HCT116 (cell line): ENCODE measurements around the gene SPON2. TPM values are rescaled to one million over a fixed set of nuclear protein-coding genes. Genes with fewer than 3 reads are reported as not detected.

Experiments
- ATAC-seq: fragments of 200-7000 bp; cut with Tn5 transposase; 2 replicates; pipeline ENCODE4 v1.9.1; 2020; ENCODE audit warnings: mild to moderate bottlenecking, moderate library complexity
- BruUV-seq: library from RNA; stranded (reverse); fragments of 400-500 nt; replicated peaks from 2 replicates; lab custom pipeline; 2021; lab: Mats Ljungman, UMichigan
- CTCF ChIA-PET: fragments of 300-600 bp; sonication (Branson Sonifier 250); formaldehyde crosslinking; loops from one replicate; lab custom pipeline; 2021; ENCODE audit warnings: antibody characterized with exemption; lab: Charles Lee
- POLR2A ChIA-PET: fragments of 300-600, 350-600 bp; sonication (Branson Sonifier 250); formaldehyde crosslinking; loops from one replicate; lab custom pipeline; 2021; ENCODE audit warnings: antibody characterized with exemption; lab: Charles Lee
- RAD21 ChIA-PET, 2 experiments: fragments of 300-600 bp; sonication (Branson Sonifier 250); formaldehyde crosslinking; loops; one replicate each; lab custom pipeline; 2023; ENCODE audit warnings: low total read pairs in 2 of 2; ENCODE audit not compliant: uncharacterized antibody in 2 of 2, unreplicated experiment in 2 of 2, low non-redundant PET in 1 of 2; lab: Charles Lee
- DNase-seq: peaks from one replicate; pipeline ENCODE4 v3.0.0-alpha.2; 2010; ENCODE audit warnings: low read depth, low spot score
- H2AFZ ChIP-seq: fragments of 200-600 bp; shearing (Covaris generic), sonication (generic); 2 replicates; pipeline ENCODE4 v1.6.1; 2017; ENCODE audit warnings: low read depth, mixed run types, mixed read lengths, antibody characterized with exemption, low read length; ENCODE audit not compliant: poor library complexity, severe bottlenecking
- H3K27ac ChIP-seq: 2 replicates; pipeline ENCODE4 v1.5.1; 2012; ENCODE audit warnings: low read depth, low read length
- H3K27me3 ChIP-seq: fragments of 200-600 bp; sonication (generic); 2 replicates; pipeline ENCODE4 v1.6.1; 2016; ENCODE audit warnings: mixed run types, low read length, mixed read lengths; ENCODE audit not compliant: insufficient read depth
- H3K36me3 ChIP-seq, 2 experiments: fragments of 200-500 bp in 1 of 2; fragments of 200-600 bp in 1 of 2; sonication (Bioruptor generic) in 1 of 2; sonication (generic) in 1 of 2; 2 replicates each; pipeline versions ENCODE4 v1.5.1 to v1.6.1; 2014 to 2016; ENCODE audit warnings: low read length in 2 of 2, inconsistent platforms in 1 of 2, mixed read lengths in 1 of 2, mixed run types in 1 of 2; ENCODE audit not compliant: insufficient read depth in 2 of 2, control insufficient read depth in 1 of 2
- H3K4me1 ChIP-seq, 2 experiments: fragments of 200-600 bp in 1 of 2; sonication (generic) in 1 of 2; 2 replicates each; pipeline versions ENCODE4 v1.5.1 to v1.6.1; 2012 to 2017; ENCODE audit warnings: low read length in 2 of 2, inconsistent platforms in 1 of 2, mild to moderate bottlenecking in 1 of 2, mixed read lengths in 1 of 2, mixed run types in 1 of 2, moderate library complexity in 1 of 2; ENCODE audit not compliant: insufficient read depth in 2 of 2, control insufficient read depth in 1 of 2
- H3K4me2 ChIP-seq: fragments of 200-600 bp; sonication (generic); 2 replicates; pipeline ENCODE4 v1.6.1; 2017; ENCODE audit warnings: mixed run types, low read length, mixed read lengths
- H3K4me3 ChIP-seq, 2 experiments: fragments of 200-600 bp in 1 of 2; sonication (generic) in 1 of 2; replicated peaks in 1 of 2; 2 replicates each; pipeline ENCODE4 v1.5.1; 2011 to 2016; ENCODE audit warnings: low read length in 2 of 2, control low read depth in 1 of 2, low read depth in 1 of 2, mild to moderate bottlenecking in 1 of 2, mixed read lengths in 1 of 2, mixed run types in 1 of 2
- H3K79me2 ChIP-seq: fragments of 200-600 bp; sonication (generic); 2 replicates; pipeline ENCODE4 v1.6.1; 2017; ENCODE audit warnings: mild to moderate bottlenecking, mixed run types, low read length, moderate library complexity, mixed read lengths; ENCODE audit not compliant: insufficient read depth
- H3K9ac ChIP-seq: fragments of 200-600 bp; sonication (generic); 2 replicates; pipeline ENCODE4 v1.6.1; 2016; ENCODE audit warnings: low read length, mixed read lengths
- H3K9me2 ChIP-seq: fragments of 200-600 bp; sonication (generic), shearing (Covaris generic); 2 replicates; pipeline ENCODE4 v1.6.1; 2017; ENCODE audit warnings: mixed run types, mild to moderate bottlenecking, moderate library complexity; ENCODE audit not compliant: insufficient read depth
- H3K9me3 ChIP-seq, 2 experiments: fragments of 200-500 bp in 1 of 2; fragments of 200-600 bp in 1 of 2; sonication (Bioruptor generic) in 1 of 2; sonication (generic) in 1 of 2; 2 replicates each; pipeline ENCODE4 v1.6.1; 2014 to 2017; ENCODE audit warnings: low read length in 2 of 2, mixed read lengths in 2 of 2, inconsistent platforms in 1 of 2, low read depth in 1 of 2, mild to moderate bottlenecking in 1 of 2, mixed run types in 1 of 2, moderate library complexity in 1 of 2; ENCODE audit not compliant: control insufficient read depth in 1 of 2, insufficient read depth in 1 of 2
- H4K20me1 ChIP-seq: fragments of 200-600 bp; sonication (generic), shearing (Covaris generic); 2 replicates; pipeline ENCODE4 v1.6.1; 2017; ENCODE audit warnings: mixed run types, mild to moderate bottlenecking, moderate library complexity; ENCODE audit not compliant: insufficient read depth
- CTCF ChIP-seq, 3 experiments: fragments of 200-600 bp in 1 of 3; sonication (generic) in 1 of 3; IDR thresholded peaks in 2 of 3; conservative IDR thresholded peaks in 1 of 3; 2 replicates each; pipeline ENCODE4 v1.5.1; 2012 to 2017; ENCODE audit warnings: low read depth in 2 of 3, low read length in 2 of 3, antibody characterized with exemption in 1 of 3, borderline replicate concordance in 1 of 3, control low read depth in 1 of 3, mild to moderate bottlenecking in 1 of 3, mixed read lengths in 1 of 3, mixed run types in 1 of 3, moderate library complexity in 1 of 3; ENCODE audit not compliant: insufficient read depth in 1 of 3
- ELF1 ChIP-seq: IDR thresholded peaks from 2 replicates; pipeline ENCODE4 v1.6.1; 2012; ENCODE audit warnings: low read depth, borderline replicate concordance
- EZH2 ChIP-seq: fragments of 200-600 bp; sonication (generic); IDR thresholded peaks from 2 replicates; pipeline ENCODE4 v1.6.1; 2017; ENCODE audit warnings: antibody characterized with exemption, mixed run types
- EZH2phosphoT487 ChIP-seq: fragments of 200-600 bp; IDR thresholded peaks from 2 replicates; pipeline ENCODE4 v1.6.1; 2018; ENCODE audit warnings: antibody characterized with exemption, borderline replicate concordance
- FOSL1 ChIP-seq: IDR thresholded peaks from 2 replicates; pipeline ENCODE4 v1.6.1; 2012; ENCODE audit warnings: low read depth
- SIN3A ChIP-seq: IDR thresholded peaks from 2 replicates; pipeline ENCODE4 v1.6.1; 2012; ENCODE audit warnings: low read depth
- SP1 ChIP-seq: IDR thresholded peaks from 2 replicates; pipeline ENCODE4 v1.6.1; 2012; ENCODE audit warnings: low read depth
- SRF ChIP-seq: IDR thresholded peaks from 2 replicates; pipeline ENCODE4 v1.6.1; 2012; ENCODE audit warnings: low read depth
- TCF7L2 ChIP-seq: IDR thresholded peaks from 2 replicates; pipeline ENCODE4 v1.7.0; 2011; ENCODE audit warnings: borderline replicate concordance, inconsistent platforms; ENCODE audit not compliant: insufficient read depth, insufficient read length; ENCODE audit errors: extremely low read depth
- ZBTB33 ChIP-seq: IDR thresholded peaks from 2 replicates; pipeline ENCODE4 v1.6.1; 2011; ENCODE audit warnings: mild to moderate bottlenecking, low read length, moderate library complexity; ENCODE audit not compliant: insufficient replicate concordance; ENCODE audit errors: extremely low read depth
- ZNF274 ChIP-seq: fragments of 200-500 bp; sonication (Bioruptor generic); IDR thresholded peaks from 2 replicates; pipeline ENCODE4 v1.6.1; 2014; ENCODE audit warnings: mild to moderate bottlenecking, low read depth, low read length, inconsistent platforms
- intact Hi-C: fragments of 100-400 bp; cut with micrococcal nuclease; formaldehyde crosslinking; loops from 2 replicates; pipeline ENCODE4 v1.10.0; 2022
- total RNA-seq: library from RNA; stranded (reverse); gene quantifications from one replicate; pipeline ENCODE4 v1.2.1, GENCODE V29; 2021; ENCODE audit not compliant: unreplicated experiment
- TF ChIP-seq, protein P1 (sequence below): IDR thresholded peaks from 2 replicates; pipeline ENCODE4 v1.6.1; 2012; ENCODE audit warnings: low read depth

SPON2 gene
- total RNA-seq, 1 experiment from 2014 or later, result 1.5 TPM

DNA sequence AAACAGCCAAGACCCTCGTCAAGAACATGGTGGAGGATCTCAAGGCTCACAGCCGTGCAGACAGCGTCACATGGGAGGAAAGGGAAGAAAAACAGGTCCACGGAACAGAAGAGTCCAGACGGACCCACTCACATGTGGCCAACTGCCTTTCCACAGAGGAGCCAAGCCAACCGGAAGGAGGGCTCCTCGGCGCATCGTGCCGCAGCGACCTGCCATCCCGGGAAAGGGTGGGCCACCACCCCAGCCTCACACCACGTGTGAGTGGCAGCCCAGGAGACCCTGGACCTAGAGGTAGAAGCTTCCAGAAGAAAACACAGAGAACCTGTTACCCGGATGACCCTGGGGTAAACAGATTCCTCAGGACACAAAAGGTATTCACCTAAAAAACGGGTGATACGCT lies 48.2 kb upstream of the SPON2 start:
- TF ChIP-seq FOSL1 (no peak), SIN3A (no peak), ELF1 (no peak), EZH2phosphoT487 (no peak)
- TF ChIP-seq, protein P1, sequence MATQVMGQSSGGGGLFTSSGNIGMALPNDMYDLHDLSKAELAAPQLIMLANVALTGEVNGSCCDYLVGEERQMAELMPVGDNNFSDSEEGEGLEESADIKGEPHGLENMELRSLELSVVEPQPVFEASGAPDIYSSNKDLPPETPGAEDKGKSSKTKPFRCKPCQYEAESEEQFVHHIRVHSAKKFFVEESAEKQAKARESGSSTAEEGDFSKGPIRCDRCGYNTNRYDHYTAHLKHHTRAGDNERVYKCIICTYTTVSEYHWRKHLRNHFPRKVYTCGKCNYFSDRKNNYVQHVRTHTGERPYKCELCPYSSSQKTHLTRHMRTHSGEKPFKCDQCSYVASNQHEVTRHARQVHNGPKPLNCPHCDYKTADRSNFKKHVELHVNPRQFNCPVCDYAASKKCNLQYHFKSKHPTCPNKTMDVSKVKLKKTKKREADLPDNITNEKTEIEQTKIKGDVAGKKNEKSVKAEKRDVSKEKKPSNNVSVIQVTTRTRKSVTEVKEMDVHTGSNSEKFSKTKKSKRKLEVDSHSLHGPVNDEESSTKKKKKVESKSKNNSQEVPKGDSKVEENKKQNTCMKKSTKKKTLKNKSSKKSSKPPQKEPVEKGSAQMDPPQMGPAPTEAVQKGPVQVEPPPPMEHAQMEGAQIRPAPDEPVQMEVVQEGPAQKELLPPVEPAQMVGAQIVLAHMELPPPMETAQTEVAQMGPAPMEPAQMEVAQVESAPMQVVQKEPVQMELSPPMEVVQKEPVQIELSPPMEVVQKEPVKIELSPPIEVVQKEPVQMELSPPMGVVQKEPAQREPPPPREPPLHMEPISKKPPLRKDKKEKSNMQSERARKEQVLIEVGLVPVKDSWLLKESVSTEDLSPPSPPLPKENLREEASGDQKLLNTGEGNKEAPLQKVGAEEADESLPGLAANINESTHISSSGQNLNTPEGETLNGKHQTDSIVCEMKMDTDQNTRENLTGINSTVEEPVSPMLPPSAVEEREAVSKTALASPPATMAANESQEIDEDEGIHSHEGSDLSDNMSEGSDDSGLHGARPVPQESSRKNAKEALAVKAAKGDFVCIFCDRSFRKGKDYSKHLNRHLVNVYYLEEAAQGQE, result no peak
- peaks cover 25 to 33% of the 10 kb centered on the region in 2 experiments for H3K36me3 ChIP-seq
- H3K79me2 ChIP-seq, result peaks cover 17% of the 10 kb centered on the region; the same call in 1 of the 2 replicates
- BruUV-seq, result TSS peak; percentile 27
- no peaks in the 10 kb centered on the region for H3K4me1 ChIP-seq
- ChIA-PET POLR2A (no interaction called here), RAD21 (interaction anchor here in 1 of 2 experiments (0.8 kb wide), 1 partner anchor 64 kb away, joined by 4 read pairs; no protein-coding TSS in a partner anchor), CTCF (no interaction called here)
- no peak overlapping the region for H3K4me3 ChIP-seq
- no peaks in the 10 kb centered on the region for H3K27me3 ChIP-seq
- H3K9me2 ChIP-seq, result no peaks in the 10 kb centered on the region
- no peak overlapping the region for H3K9ac ChIP-seq
- ATAC-seq (no peak), DNase-seq (no peak)
- no peaks in the 10 kb centered on the region for H3K9me3 ChIP-seq
- H3K4me2 ChIP-seq, result no peak overlapping the region
- H4K20me1 ChIP-seq, result no peaks in the 10 kb centered on the region
- intact Hi-C loops, result no loop called here
- H3K27ac ChIP-seq, result no peak overlapping the region
- no peak overlapping the region for H2AFZ ChIP-seq

DNA sequence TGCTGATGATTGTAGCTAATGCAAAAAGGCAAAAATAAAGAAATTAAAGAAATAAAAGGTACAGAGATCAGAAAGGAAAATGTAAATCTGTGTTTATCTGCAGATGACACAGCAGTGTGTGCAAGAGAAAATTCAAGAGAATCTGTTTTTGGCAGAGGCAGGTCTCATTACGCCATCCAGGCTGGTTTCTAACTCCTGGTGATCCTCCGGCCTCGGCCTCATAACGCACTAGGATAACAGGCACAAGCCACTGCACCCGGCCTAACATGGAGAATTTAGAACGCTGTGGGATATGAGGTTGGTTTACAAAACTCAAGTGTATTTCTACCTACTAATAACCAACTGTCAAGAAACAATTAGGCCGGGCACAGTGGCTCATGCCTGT lies 47.2 kb upstream of the SPON2 start:
- no peak for ATAC-seq
- intact Hi-C loops, result no loop called here
- CTCF ChIA-PET, result no interaction called here
- no peak for TF ChIP-seq SP1
- TF ChIP-seq ZNF274, result no peak
- no peak for TF ChIP-seq SRF
- TF ChIP-seq ZBTB33, result no peak
- TF ChIP-seq CTCF (IDR thresholded peaks at IDR 0.05 in 2 of 3, conservative IDR thresholded peaks at IDR 0.05 in 1 of 3; ENCODE audit: borderline replicate concordance in 1 of 3, insufficient read depth in 1 of 3, low read depth in 2 of 3, low read length in 2 of 3), result no peak
- no peak for TF ChIP-seq TCF7L2
- no peak for TF ChIP-seq ELF1
- TF ChIP-seq EZH2, result no peak

More for the DNA sequence above, 47.2 kb upstream of the SPON2 start:
- no TSS peak for BruUV-seq
- ChIA-PET POLR2A (no interaction called here), RAD21 (no interaction called here)
- no peak for DNase-seq
- Histone ChIP-seq H3K4me1 (no peaks in the 10 kb centered on the region), H3K36me3 (peaks cover 27 to 30% of the 10 kb centered on the region in 2 experiments), H4K20me1 (no peaks in the 10 kb centered on the region), H3K27me3 (no peaks in the 10 kb centered on the region), H2AFZ (no peak overlapping the region), H3K4me3 (no peak overlapping the region), H3K27ac (no peak overlapping the region), H3K9ac (no peak overlapping the region), H3K9me2 (no peaks in the 10 kb centered on the region), H3K9me3 (no peaks in the 10 kb centered on the region), H3K4me2 (no peak overlapping the region), H3K79me2 (peaks cover 17% of the 10 kb centered on the region; the same call in 1 of the 2 replicates)
